Hepatocyte (in vitro differentiated cells): Measurements from ENCODE around the gene TELO2. TPM values are rescaled to one million over a fixed set of nuclear protein-coding genes. Genes with fewer than 3 reads are reported as not detected.

Source experiments
- DNase-seq: peaks from one replicate; pipeline ENCODE4 v3.0.0-alpha.2; 2016; ENCODE audit warnings: low spot score
- H2AFZ ChIP-seq: fragments of 200-600 bp; sonication (generic); 2 replicates; pipeline ENCODE4 v1.6.0; 2016; ENCODE audit warnings: antibody characterized with exemption, mild to moderate bottlenecking
- H3K27ac ChIP-seq: fragments of 200-600 bp; sonication (generic); 2 replicates; pipeline ENCODE4 v1.5.1; 2016; ENCODE audit warnings: mild to moderate bottlenecking
- H3K27me3 ChIP-seq: fragments of 200-600 bp; sonication (generic); 2 replicates; pipeline ENCODE4 v1.6.1; 2016
- H3K36me3 ChIP-seq: fragments of 200-600 bp; sonication (generic); replicated peaks from 2 replicates; pipeline ENCODE4 v1.5.1; 2016; ENCODE audit warnings: low read depth; ENCODE audit not compliant: insufficient read depth
- H3K4me1 ChIP-seq: fragments of 200-600 bp; sonication (generic); 2 replicates; pipeline ENCODE4 v1.5.1; 2016; ENCODE audit warnings: mild to moderate bottlenecking, moderate library complexity; ENCODE audit not compliant: insufficient read depth
- H3K4me2 ChIP-seq: fragments of 200-600 bp; sonication (generic); 2 replicates; pipeline ENCODE4 v1.6.0; 2016
- H3K4me3 ChIP-seq: fragments of 200-600 bp; sonication (generic); 2 replicates; pipeline ENCODE4 v1.5.1; 2016; ENCODE audit warnings: mild to moderate bottlenecking
- H3K79me2 ChIP-seq: fragments of 200-600 bp; sonication (generic); 2 replicates; pipeline ENCODE4 v1.6.0; 2017; ENCODE audit warnings: mild to moderate bottlenecking
- H3K9me2 ChIP-seq: fragments of 200-600 bp; sonication (generic); replicated peaks from 2 replicates; pipeline ENCODE4 v1.6.0; 2017; ENCODE audit warnings: mild to moderate bottlenecking; ENCODE audit not compliant: insufficient read depth
- H3K9me3 ChIP-seq: fragments of 200-600 bp; sonication (generic); 2 replicates; pipeline ENCODE4 v1.5.1; 2016; ENCODE audit warnings: low read depth, mild to moderate bottlenecking
- H4K20me1 ChIP-seq: fragments of 200-600 bp; sonication (generic); 2 replicates; pipeline ENCODE4 v1.6.0; 2016; ENCODE audit warnings: mild to moderate bottlenecking; ENCODE audit not compliant: insufficient read depth, poor library complexity, severe bottlenecking
- CTCF ChIP-seq: fragments of 200-600 bp; sonication (generic); IDR thresholded peaks from 2 replicates; pipeline ENCODE4 v1.5.1; 2016; ENCODE audit warnings: antibody characterized with exemption, mild to moderate bottlenecking; ENCODE audit not compliant: poor library complexity
- EZH2 ChIP-seq: fragments of 200-600 bp; sonication (generic); IDR thresholded peaks from 2 replicates; pipeline ENCODE4 v1.6.1; 2016; ENCODE audit warnings: antibody characterized with exemption, mild to moderate bottlenecking, borderline replicate concordance
- EZH2phosphoT487 ChIP-seq: fragments of 200-600 bp; sonication (generic); IDR thresholded peaks from one replicate; pipeline ENCODE4 v1.6.1; 2018; ENCODE audit warnings: antibody characterized with exemption, mild to moderate bottlenecking, low read depth, moderate library complexity; ENCODE audit not compliant: unreplicated experiment, severe bottlenecking
- WGBS: methylation state at CpG from one replicate; pipeline ENCODE4 v1.1.6; 2016; ENCODE audit warnings: low lambda C conversion rate; ENCODE audit errors: missing lambda C conversion rate; 5-methylcytosine and 5-hydroxymethylcytosine counted together
- polyA plus RNA-seq: library from polyadenylated mRNA; unstranded; fragments of >200 nt; fragmentation: Nextera tagmentation; extraction: Ambion mirVana; gene quantifications from 2 replicates; pipeline ENCODE4 v1.2.1, GENCODE V29; 2016
- total RNA-seq: library from RNA; depleted of rRNA; stranded (reverse); fragments of >200 nt; gene quantifications from 2 replicates; pipeline ENCODE4 v1.2.3, GENCODE V29; 2014

TELO2 gene
- total and polyA plus RNA-seq, 2 experiments from 2014 or later, result 22.8 to 50.9 TPM

- H3K36me3 ChIP-seq, result no peaks in the 10 kb centered on the region
- no peak overlapping the region for H3K4me3 ChIP-seq
- TF ChIP-seq EZH2phosphoT487 (no peak), CTCF (no peak), EZH2 (no peak)
- H2AFZ ChIP-seq, result no peak overlapping the region
- DNase-seq, result no peak
- no peaks in the 10 kb centered on the region for H3K4me1 ChIP-seq
- H3K9me3 ChIP-seq, result no peaks in the 10 kb centered on the region
- H3K27ac ChIP-seq, result no peak overlapping the region
- H3K79me2 ChIP-seq, result no peaks in the 10 kb centered on the region
- no peak overlapping the region for H3K4me2 ChIP-seq
- 90% methylated on average over 39 of the region's 40 CpGs for WGBS
- H3K9me2 ChIP-seq, result no peaks in the 10 kb centered on the region
- no peaks in the 10 kb centered on the region for H3K27me3 ChIP-seq
- H4K20me1 ChIP-seq, result no peaks in the 10 kb centered on the region
Measured at GRCh38 chr16:1485847-1486496, 7.2 kb upstream of the TELO2 start.

GRCh38 chr16:1486551-1487390 is 6.4 kb upstream of the TELO2 start:
- no peak for TF ChIP-seq EZH2
- TF ChIP-seq CTCF, result no peak
- TF ChIP-seq EZH2phosphoT487, result no peak
- no peak for DNase-seq
- Histone ChIP-seq H3K4me2 (no peak overlapping the region), H3K4me1 (no peaks in the 10 kb centered on the region), H2AFZ (no peak overlapping the region), H3K4me3 (no peak overlapping the region), H3K9me3 (no peaks in the 10 kb centered on the region), H3K27me3 (no peaks in the 10 kb centered on the region), H3K9me2 (no peaks in the 10 kb centered on the region), H3K79me2 (no peaks in the 10 kb centered on the region), H4K20me1 (no peaks in the 10 kb centered on the region), H3K36me3 (no peaks in the 10 kb centered on the region), H3K27ac (no peak overlapping the region)
- 88% methylated on average over 33 of the region's 33 CpGs for WGBS

GRCh38 chr16:1487395-1488053 is 5.6 kb upstream of the TELO2 start:
- WGBS, result 95% methylated on average over 29 of the region's 39 CpGs
- H3K4me1 ChIP-seq, result peaks cover under 1% of the 10 kb centered on the region

GRCh38 chr16:1488054-1488601 is 5.0 kb upstream of the TELO2 start:
- no peaks in the 10 kb centered on the region for H4K20me1 ChIP-seq
- no peak for DNase-seq

More at GRCh38 chr16:1487395-1488053, 5.6 kb upstream of the TELO2 start:
- Histone ChIP-seq H3K9me3 (no peaks in the 10 kb centered on the region), H3K79me2 (no peaks in the 10 kb centered on the region), H3K27ac (no peak overlapping the region), H3K36me3 (no peaks in the 10 kb centered on the region), H4K20me1 (no peaks in the 10 kb centered on the region), H3K4me3 (no peak overlapping the region), H3K27me3 (no peaks in the 10 kb centered on the region), H3K4me2 (no peak overlapping the region), H3K9me2 (no peaks in the 10 kb centered on the region), H2AFZ (no peak overlapping the region)
- DNase-seq, result no peak
- no peak for TF ChIP-seq EZH2

More at GRCh38 chr16:1488054-1488601, 5.0 kb upstream of the TELO2 start:
- H3K4me2 ChIP-seq, result no peak overlapping the region
- H3K9me3 ChIP-seq, result no peaks in the 10 kb centered on the region
- TF ChIP-seq EZH2 (no peak), EZH2phosphoT487 (no peak), CTCF (no peak)
- H3K27ac ChIP-seq, result no peak overlapping the region
- H3K27me3 ChIP-seq, result no peaks in the 10 kb centered on the region
- no peaks in the 10 kb centered on the region for H3K79me2 ChIP-seq
- peaks cover 5% of the 10 kb centered on the region for H3K4me1 ChIP-seq
- 91% methylated on average over 21 of the region's 24 CpGs for WGBS
- H2AFZ ChIP-seq, result no peak overlapping the region
- H3K36me3 ChIP-seq, result no peaks in the 10 kb centered on the region
- no peak overlapping the region for H3K4me3 ChIP-seq
- H3K9me2 ChIP-seq, result no peaks in the 10 kb centered on the region
